Upper lobe of left lung (tissue), 6 donors: ENCODE results near the gene PAK5. TPM values are rescaled to one million over a fixed set of nuclear protein-coding genes. Genes with fewer than 3 reads are reported as not detected.

ENCODE experiments used
- ATAC-seq, 2 donors: fragments of 200-7000 bp; cut with Tn5 transposase; one replicate each; pipeline ENCODE4 v1.9.1; 2022; ENCODE audit warnings: mild to moderate bottlenecking in 2 of 2, moderate library complexity in 2 of 2; ENCODE audit not compliant: low FRiP score in 2 of 2
- DNase-seq, 2 donors: peaks; one replicate each; pipeline ENCODE4 v3.0.0-alpha.2; 2019 to 2020
- H3K27ac ChIP-seq, 4 donors: fragments of 200-600 bp; sonication (generic); one replicate each; pipeline ENCODE4 v1.5.1; 2016 to 2019
- H3K27me3 ChIP-seq, 4 donors: fragments of 200-600 bp; sonication (generic); one replicate each; pipeline ENCODE4 v1.5.1; 2017 to 2019
- H3K36me3 ChIP-seq, 4 donors: fragments of 200-600 bp; sonication (generic); one replicate each; pipeline ENCODE4 v1.5.1; 2016 to 2019
- H3K4me1 ChIP-seq, 4 donors: fragments of 200-600 bp; sonication (generic); one replicate each; pipeline ENCODE4 v1.5.1; 2018 to 2019
- H3K4me3 ChIP-seq, 4 donors: fragments of 200-600 bp; sonication (generic); one replicate each; pipeline ENCODE4 v1.5.1; 2017 to 2019; ENCODE audit warnings: mild to moderate bottlenecking in 2 of 4, moderate library complexity in 1 of 4
- H3K9me3 ChIP-seq, 4 donors: fragments of 200-600 bp; sonication (generic); one replicate each; pipeline ENCODE4 v1.5.1; 2018 to 2019
- EP300 ChIP-seq, 4 donors: sonication (generic); formaldehyde crosslinking; IDR thresholded peaks; one replicate each; pipeline ENCODE4 v1.5.1; 2017; ENCODE audit warnings: antibody characterized with exemption in 4 of 4, control low read depth in 2 of 4
- POLR2A ChIP-seq, 4 donors: fragments of 450-650 bp; IDR thresholded peaks; one replicate each; pipeline ENCODE4 v1.5.1; 2016 to 2017; ENCODE audit warnings: antibody characterized with exemption in 4 of 4, mild to moderate bottlenecking in 2 of 4
- POLR2AphosphoS5 ChIP-seq, 2 donors: sonication (generic); formaldehyde crosslinking; IDR thresholded peaks; one replicate each; pipeline ENCODE4 v1.5.1; 2017; ENCODE audit warnings: antibody characterized with exemption in 2 of 2
- WGBS, 2 donors: methylation state at CpG; one replicate each; pipeline ENCODE4 v1.1.5; 2017 to 2018; 5-methylcytosine and 5-hydroxymethylcytosine counted together
- total RNA-seq, 6 donors: library from RNA; depleted of rRNA in 4 of 6; stranded (reverse); fragments of >200 nt in 4 of 6; gene quantifications; one replicate each; pipeline versions ENCODE4 v1.1.0 to v1.2.1, GENCODE V29; 2016 to 2021
- TF ChIP-seq, protein P1 (sequence below), 6 experiments: fragments of 450-650 bp in 4 of 6; fragments of 200-600 bp in 2 of 6; sonication (generic) in 2 of 6; IDR thresholded peaks; one replicate each; pipeline ENCODE4 v1.5.1; 2016 to 2019; ENCODE audit warnings: antibody characterized with exemption in 6 of 6
- donor health status: DM: no; HTN: no; CAD: no; lungs with moderate emphysema.
- donor health status: DM: no; HTN: yes; CAD: no; lungs with severe emphysema.

Gene PAK5
- total RNA-seq, 6 donors from 2014 or later, result 0.17 to 0.30 (median 0.23) TPM; not detected in 2

DNA sequence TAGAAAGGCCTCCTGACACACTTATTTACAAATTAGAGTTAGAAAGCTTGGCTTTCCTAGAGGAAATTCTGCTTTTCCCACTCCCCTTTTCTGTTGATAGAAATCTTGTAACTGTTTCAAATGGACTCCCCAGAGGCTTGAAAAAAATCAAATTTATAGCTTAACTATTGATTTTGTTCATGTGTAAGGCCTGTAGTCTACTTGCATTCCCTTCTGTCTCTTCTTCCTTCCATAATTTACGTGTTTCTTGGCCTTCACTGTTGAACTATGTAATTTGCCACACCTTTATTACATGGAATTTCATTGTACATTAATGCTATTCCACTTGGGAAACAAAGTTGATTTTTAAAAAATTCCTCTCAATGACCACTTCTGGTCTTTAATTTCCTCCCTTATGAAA lies 243.1 kb downstream of the PAK5 start:
- ATAC-seq, result no peak
- H3K27me3 ChIP-seq, result no peaks in the 10 kb centered on the region

DNA sequence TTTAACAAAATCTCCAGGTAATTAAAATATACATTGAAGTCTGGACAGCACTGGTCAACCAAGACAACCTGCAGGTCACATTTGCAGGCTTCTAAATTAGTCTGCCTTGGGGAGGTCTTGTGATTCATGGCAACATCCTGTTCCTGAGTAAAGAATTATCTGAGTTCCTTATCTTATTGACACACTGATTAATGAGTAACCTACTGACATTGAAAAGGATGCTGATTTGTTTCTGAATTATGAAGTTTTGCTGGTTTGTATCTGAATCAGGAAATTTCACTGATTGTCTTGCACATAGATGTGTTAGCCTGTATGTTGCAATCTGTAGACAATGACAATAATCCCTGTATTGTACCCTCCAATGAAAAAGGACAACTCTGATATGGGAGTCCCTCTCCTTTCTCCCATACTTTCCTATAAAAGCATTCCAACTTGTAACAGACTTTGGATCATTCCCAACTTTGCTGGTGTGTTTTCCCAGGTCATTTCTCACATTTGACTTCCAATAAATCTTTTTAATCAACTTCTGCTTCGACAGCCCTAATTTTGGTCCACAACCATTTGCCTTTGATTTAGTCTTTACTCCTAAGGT lies 244.5 kb downstream of the PAK5 start:
- H3K4me3 ChIP-seq, result no peak overlapping the region
- ATAC-seq (no peak), DNase-seq (no peak)
- WGBS, 2 donors, result 80 to 81% methylated on average over 1 of the region's 1 CpG
- no peaks in the 10 kb centered on the region for H3K4me1 ChIP-seq
- TF ChIP-seq POLR2AphosphoS5 (IDR thresholded peaks at IDR 0.05) (no peak), EP300 (IDR thresholded peaks at IDR 0.05) (no peak), POLR2A (IDR thresholded peaks at IDR 0.05) (no peak)
- TF ChIP-seq, protein P1, sequence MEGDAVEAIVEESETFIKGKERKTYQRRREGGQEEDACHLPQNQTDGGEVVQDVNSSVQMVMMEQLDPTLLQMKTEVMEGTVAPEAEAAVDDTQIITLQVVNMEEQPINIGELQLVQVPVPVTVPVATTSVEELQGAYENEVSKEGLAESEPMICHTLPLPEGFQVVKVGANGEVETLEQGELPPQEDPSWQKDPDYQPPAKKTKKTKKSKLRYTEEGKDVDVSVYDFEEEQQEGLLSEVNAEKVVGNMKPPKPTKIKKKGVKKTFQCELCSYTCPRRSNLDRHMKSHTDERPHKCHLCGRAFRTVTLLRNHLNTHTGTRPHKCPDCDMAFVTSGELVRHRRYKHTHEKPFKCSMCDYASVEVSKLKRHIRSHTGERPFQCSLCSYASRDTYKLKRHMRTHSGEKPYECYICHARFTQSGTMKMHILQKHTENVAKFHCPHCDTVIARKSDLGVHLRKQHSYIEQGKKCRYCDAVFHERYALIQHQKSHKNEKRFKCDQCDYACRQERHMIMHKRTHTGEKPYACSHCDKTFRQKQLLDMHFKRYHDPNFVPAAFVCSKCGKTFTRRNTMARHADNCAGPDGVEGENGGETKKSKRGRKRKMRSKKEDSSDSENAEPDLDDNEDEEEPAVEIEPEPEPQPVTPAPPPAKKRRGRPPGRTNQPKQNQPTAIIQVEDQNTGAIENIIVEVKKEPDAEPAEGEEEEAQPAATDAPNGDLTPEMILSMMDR (IDR thresholded peaks at IDR 0.05), result no peak
- H3K9me3 ChIP-seq, result no peaks in the 10 kb centered on the region
- H3K27ac ChIP-seq, result no peak overlapping the region
- H3K36me3 ChIP-seq, result no peaks in the 10 kb centered on the region
- H3K27me3 ChIP-seq, result no peaks in the 10 kb centered on the region

More for the DNA sequence above, 243.1 kb downstream of the PAK5 start:
- no peaks in the 10 kb centered on the region for H3K36me3 ChIP-seq
- no peak overlapping the region for H3K4me3 ChIP-seq
- H3K27ac ChIP-seq, result no peak overlapping the region
- DNase-seq, result no peak
- no peaks in the 10 kb centered on the region for H3K9me3 ChIP-seq
- no peaks in the 10 kb centered on the region for H3K4me1 ChIP-seq
- WGBS, 2 donors, result 73 to 86% methylated on average over 1 of the region's 1 CpG
- no peak for TF ChIP-seq POLR2AphosphoS5 (IDR thresholded peaks at IDR 0.05)
- TF ChIP-seq EP300 (IDR thresholded peaks at IDR 0.05), result no peak
- TF ChIP-seq, protein P1 (IDR thresholded peaks at IDR 0.05), result no peak
- TF ChIP-seq POLR2A (IDR thresholded peaks at IDR 0.05), result no peak

DNA sequence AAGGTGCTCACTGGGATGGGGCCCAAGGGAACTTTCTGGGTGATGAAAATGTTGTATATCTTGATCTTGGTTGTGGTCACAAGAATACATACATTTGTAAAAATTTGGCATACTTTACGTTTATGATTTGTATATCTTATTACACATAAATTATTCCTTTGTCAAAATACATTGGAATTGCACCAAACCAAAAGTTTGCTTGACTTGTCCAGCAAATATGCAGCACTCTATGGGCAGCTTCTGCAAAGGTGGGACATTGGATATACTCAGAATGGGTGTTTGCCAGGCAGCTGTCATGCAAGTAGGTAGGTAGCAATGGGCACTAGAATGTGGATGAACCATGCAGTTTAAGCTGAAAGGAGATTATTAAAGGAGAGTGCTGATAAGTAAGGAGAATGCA lies 246.5 kb downstream of the PAK5 start:
- Histone ChIP-seq H3K36me3 (no peaks in the 10 kb centered on the region), H3K4me3 (no peak overlapping the region), H3K9me3 (no peaks in the 10 kb centered on the region), H3K4me1 (no peaks in the 10 kb centered on the region), H3K27me3 (no peaks in the 10 kb centered on the region), H3K27ac (no peak overlapping the region)
- WGBS, 2 donors, result 71 to 73% methylated on average over 1 of the region's 1 CpG
- TF ChIP-seq EP300 (IDR thresholded peaks at IDR 0.05) (no peak), POLR2A (IDR thresholded peaks at IDR 0.05) (no peak), POLR2AphosphoS5 (IDR thresholded peaks at IDR 0.05) (no peak)
- TF ChIP-seq, protein P1 (IDR thresholded peaks at IDR 0.05), result no peak
- DNase-seq (no peak), ATAC-seq (no peak)

DNA sequence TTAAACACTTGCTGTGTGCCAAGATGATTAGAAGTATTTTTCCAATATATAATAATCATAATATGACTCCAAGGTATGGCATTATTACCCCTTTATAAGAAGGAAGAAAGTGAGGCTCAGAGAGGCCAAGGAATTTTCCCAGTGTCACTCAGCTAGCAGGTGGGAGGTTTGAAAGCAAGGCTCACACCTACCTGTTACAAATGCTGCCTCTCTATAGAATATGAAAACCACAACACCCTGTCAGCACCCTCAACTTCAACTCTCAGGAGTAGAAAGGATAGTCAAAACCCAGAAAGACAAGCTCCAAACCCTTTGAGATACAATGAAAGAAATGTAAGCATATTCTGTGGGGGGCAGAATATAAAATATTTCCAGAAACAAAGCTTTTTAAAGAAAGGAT lies 247.8 kb downstream of the PAK5 start:
- no peak overlapping the region for H3K27ac ChIP-seq
- ATAC-seq, result no peak
- DNase-seq, result no peak
- TF ChIP-seq EP300 (IDR thresholded peaks at IDR 0.05) (no peak), POLR2AphosphoS5 (IDR thresholded peaks at IDR 0.05) (no peak), POLR2A (IDR thresholded peaks at IDR 0.05) (no peak)
- no peaks in the 10 kb centered on the region for H3K9me3 ChIP-seq
- no peak overlapping the region for H3K4me3 ChIP-seq
- H3K4me1 ChIP-seq, result no peaks in the 10 kb centered on the region
- no peaks in the 10 kb centered on the region for H3K36me3 ChIP-seq
- no peaks in the 10 kb centered on the region for H3K27me3 ChIP-seq

DNA sequence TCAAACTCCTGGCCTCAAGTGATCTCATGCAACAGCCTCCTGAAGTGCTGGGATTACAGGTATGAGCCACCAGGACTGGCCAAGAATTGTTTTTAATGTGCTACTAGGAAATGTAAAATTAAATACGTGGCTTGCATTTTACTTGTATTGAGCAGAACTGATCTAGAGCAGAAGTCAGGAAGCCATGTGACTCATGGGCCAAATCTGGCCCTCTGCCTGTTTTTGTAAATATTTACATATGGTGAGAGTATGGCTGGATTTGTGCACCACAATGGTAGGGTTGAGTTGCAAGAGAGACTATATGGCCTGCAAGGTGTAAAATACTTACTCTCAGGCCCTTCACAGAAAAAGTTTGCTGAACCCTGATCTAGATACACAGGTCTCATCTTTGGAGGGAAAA lies 248.7 kb downstream of the PAK5 start:
- no peaks in the 10 kb centered on the region for H3K4me1 ChIP-seq
- no peaks in the 10 kb centered on the region for H3K9me3 ChIP-seq
- H3K4me3 ChIP-seq, result no peak overlapping the region
- H3K36me3 ChIP-seq, result no peaks in the 10 kb centered on the region
- TF ChIP-seq EP300 (IDR thresholded peaks at IDR 0.05), result no peak
- TF ChIP-seq POLR2A (IDR thresholded peaks at IDR 0.05), result no peak
- no peak overlapping the region for H3K27ac ChIP-seq
- WGBS, 2 donors, result 53 to 63% methylated on average over 1 of the region's 1 CpG
- ATAC-seq, result no peak
- no peak for DNase-seq
- H3K27me3 ChIP-seq, result no peaks in the 10 kb centered on the region

DNA sequence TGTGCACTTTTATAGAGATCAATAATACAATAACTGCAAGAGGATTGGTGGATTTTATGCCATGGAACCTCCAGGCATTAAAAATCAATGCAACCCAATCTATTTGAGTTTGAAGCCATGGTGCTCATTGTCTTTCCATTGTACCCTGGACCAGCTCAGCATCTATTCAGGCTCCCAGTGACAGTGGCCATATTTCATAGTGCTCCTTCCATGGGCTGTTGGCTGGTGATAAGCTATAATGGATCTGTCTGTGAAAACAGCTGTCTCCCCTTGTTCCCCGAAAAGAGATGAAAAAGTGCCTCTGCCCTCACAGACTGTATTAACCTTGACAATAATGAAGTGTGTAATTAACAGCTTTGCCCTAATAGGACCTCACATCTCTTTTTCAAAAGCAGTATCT lies 250.2 kb downstream of the PAK5 start:
- no peak overlapping the region for H3K27ac ChIP-seq
- H3K4me3 ChIP-seq, result no peak overlapping the region
- no peaks in the 10 kb centered on the region for H3K36me3 ChIP-seq
- TF ChIP-seq POLR2A (IDR thresholded peaks at IDR 0.05) (no peak), EP300 (IDR thresholded peaks at IDR 0.05) (no peak), POLR2AphosphoS5 (IDR thresholded peaks at IDR 0.05) (no peak)
- TF ChIP-seq, protein P1 (IDR thresholded peaks at IDR 0.05), result no peak
- H3K27me3 ChIP-seq, result no peaks in the 10 kb centered on the region
- DNase-seq (no peak), ATAC-seq (no peak)
- WGBS, 2 donors, result 76 to 79% methylated on average over 1 of the region's 1 CpG
- no peaks in the 10 kb centered on the region for H3K9me3 ChIP-seq
- H3K4me1 ChIP-seq, result no peaks in the 10 kb centered on the region
